AG04449 (cell line): ENCODE results near the gene MAP2K7.

Experiments
- CTCF ChIA-PET: fragments of 350-600 bp; formaldehyde crosslinking; extraction: SDS; loops from one replicate; lab custom pipeline; 2021; ENCODE audit warnings: antibody characterized with exemption; lab: Yijun Ruan, JAX
- POLR2A ChIA-PET: fragments of 400-600, 350-600 bp; formaldehyde crosslinking; extraction: SDS; loops from one replicate; lab custom pipeline; 2020; ENCODE audit warnings: antibody characterized with exemption, inconsistent platforms; lab: Yijun Ruan, JAX
- DNase-seq: peaks from one replicate; pipeline ENCODE4 v3.0.0-alpha.2; 2010; ENCODE audit warnings: low read depth, low spot score
- H3K4me3 ChIP-seq: 2 replicates; pipeline ENCODE4 v1.5.1; 2011; ENCODE audit warnings: low read depth, mild to moderate bottlenecking, control low read depth, low read length
- TF ChIP-seq, protein P1 (sequence below): IDR thresholded peaks from one replicate; pipeline ENCODE4 v1.5.1; 2011; ENCODE audit warnings: mild to moderate bottlenecking, moderate library complexity, low read length, control low read depth, inconsistent platforms; ENCODE audit not compliant: insufficient read depth; ENCODE audit errors: missing control alignments

MAP2K7 gene

DNA sequence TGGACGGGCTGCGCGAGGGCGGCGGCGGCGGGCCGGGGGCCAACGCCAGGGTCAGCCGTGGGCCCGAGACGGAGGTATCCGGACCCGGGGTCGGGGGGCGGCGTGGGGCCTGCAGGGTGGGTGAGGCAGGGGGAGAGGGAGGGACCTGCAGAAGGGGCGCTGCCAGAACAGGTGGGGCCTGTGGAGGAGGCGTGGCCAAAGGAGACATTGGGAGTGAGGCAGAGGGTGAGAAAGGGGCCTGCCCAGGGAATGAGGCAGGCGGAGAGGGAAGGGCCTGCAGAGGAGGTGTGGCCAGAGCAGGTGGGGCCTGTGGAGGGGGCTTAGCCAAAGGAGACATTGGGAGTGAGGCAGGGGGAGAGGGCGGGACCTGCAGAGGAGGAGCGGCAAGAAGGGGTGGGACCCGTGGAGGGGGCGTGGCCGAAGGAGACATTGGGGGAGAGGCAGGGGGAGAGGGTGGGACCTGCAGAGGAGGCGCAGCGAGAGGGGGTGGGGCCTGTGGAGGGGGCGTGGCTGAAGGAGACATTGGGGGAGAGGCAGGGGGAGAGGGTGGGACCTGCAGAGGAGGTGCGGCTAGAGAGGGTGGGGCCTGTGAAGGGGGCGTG lies 33.7 kb upstream of the MAP2K7 start:
- ChIA-PET CTCF (interaction anchor here (0.8 to 3.1 kb wide), 20 partner anchors 8 to 302 kb away, joined by 3 to 61 read pairs (median 8); partner anchors contain the start of genes LRRC8E, MAP2K7, SNAPC2 and TIMM44), POLR2A (interaction anchor here (0.5 to 1.7 kb wide), 2 partner anchors 51 to 73 kb away, joined by 3 to 6 read pairs; partner anchors contain the start of gene SNAPC2)
- no peak for DNase-seq
- TF ChIP-seq, protein P1, sequence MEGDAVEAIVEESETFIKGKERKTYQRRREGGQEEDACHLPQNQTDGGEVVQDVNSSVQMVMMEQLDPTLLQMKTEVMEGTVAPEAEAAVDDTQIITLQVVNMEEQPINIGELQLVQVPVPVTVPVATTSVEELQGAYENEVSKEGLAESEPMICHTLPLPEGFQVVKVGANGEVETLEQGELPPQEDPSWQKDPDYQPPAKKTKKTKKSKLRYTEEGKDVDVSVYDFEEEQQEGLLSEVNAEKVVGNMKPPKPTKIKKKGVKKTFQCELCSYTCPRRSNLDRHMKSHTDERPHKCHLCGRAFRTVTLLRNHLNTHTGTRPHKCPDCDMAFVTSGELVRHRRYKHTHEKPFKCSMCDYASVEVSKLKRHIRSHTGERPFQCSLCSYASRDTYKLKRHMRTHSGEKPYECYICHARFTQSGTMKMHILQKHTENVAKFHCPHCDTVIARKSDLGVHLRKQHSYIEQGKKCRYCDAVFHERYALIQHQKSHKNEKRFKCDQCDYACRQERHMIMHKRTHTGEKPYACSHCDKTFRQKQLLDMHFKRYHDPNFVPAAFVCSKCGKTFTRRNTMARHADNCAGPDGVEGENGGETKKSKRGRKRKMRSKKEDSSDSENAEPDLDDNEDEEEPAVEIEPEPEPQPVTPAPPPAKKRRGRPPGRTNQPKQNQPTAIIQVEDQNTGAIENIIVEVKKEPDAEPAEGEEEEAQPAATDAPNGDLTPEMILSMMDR: no peak
- H3K4me3 ChIP-seq: peak overlapping the region; percentile 50

DNA sequence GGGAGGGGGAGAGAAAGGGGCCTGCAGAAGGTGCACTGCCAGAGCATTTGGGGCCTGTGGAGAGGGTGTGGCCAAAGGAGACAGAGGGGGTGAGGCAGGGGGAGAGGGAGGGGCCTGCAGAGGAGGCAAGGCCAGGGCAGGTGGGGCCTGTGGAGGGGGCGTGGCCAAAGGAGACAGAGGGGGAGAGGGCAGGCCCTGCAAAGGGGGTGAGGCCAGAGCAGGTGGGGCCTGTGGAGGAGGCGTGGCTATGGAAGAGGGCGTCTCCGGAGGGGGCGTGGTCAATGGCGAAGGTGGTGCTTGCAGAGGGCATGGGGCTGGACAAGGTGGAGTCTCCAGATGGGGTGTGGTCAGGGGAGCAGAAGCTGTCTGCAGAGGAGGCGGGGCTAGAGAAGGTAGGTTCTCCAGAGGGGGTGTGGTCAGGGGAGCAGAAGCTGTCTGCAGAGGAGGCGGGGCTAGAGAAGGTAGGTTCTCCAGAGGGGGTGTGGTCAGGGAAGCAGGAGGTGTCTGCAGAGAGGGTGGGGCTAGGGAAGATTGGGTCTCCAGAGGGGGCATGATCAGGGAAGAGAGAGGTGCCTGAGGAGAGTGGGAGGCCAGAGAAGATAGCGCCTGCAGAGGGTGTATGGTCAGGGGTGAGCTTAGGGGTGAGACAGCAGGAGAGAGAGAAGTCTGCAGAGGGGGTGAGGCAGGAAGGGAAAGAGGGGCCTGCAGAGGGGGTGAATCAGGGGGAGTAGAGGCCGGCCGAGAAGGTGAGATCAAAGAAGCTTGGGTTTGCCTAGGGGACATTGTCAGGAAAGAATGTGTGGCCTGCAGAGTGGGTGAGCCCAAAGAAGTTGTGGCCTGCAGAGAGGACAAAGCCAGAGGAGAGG lies 32.9 kb upstream of the MAP2K7 start:
- H3K4me3 ChIP-seq: no peak overlapping the region

DNA sequence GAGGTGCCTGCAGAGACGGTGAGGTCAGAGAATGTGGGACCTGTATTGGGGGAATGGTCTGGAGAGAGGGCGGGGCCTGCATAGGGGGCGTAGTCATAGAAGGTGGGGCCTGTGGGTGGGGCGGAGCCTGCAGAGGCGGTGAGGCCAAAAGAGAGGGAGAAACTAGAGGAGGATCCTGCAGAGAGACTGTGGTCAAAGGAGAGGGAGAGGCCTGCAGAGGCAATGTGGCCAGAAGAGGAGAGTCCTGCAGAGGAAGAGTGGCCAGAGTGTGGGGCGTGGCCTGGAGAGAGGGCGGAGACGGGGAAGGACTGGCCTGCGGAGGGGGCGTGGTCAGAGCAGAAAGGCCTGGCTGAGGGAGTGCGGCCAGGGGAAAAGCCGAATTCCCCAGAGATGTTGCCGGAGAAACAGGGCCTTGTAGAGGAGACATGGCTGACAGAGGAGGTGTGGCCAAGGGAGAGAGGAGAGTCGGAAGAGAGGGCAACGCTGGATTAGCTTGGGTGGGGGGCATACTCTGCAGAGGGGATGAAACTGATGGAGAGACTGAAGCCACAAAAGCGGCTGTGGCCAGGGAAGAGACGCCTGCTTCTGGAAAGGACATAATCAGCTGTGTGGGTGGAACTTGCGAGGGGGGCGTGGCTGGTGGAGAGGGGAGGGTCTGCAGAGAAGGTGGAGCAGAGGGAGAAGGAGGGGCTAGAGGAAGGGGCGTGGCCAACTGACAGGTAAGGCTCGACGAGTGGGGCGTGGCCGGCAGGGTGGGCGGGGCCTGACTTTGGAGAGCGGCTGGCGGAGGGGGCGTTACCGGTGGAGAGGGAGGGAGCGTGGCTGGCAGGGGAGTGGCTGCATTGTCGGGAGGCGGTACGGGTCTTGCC lies 32.0 kb upstream of the MAP2K7 start:
- ChIA-PET CTCF (interaction anchor here (0.5 to 1.6 kb wide), 3 partner anchors 14 to 53 kb away, joined by 3 read pairs; no protein-coding TSS in a partner anchor), POLR2A (no interaction called here)

More for the DNA sequence above, 32.9 kb upstream of the MAP2K7 start:
- POLR2A ChIA-PET: no interaction called here
- TF ChIP-seq, protein P1: no peak
- CTCF ChIA-PET: interaction anchor here (1.6 kb wide), 1 partner anchor 13 kb away, joined by 3 read pairs; no protein-coding TSS in a partner anchor
- no peak for DNase-seq

DNA sequence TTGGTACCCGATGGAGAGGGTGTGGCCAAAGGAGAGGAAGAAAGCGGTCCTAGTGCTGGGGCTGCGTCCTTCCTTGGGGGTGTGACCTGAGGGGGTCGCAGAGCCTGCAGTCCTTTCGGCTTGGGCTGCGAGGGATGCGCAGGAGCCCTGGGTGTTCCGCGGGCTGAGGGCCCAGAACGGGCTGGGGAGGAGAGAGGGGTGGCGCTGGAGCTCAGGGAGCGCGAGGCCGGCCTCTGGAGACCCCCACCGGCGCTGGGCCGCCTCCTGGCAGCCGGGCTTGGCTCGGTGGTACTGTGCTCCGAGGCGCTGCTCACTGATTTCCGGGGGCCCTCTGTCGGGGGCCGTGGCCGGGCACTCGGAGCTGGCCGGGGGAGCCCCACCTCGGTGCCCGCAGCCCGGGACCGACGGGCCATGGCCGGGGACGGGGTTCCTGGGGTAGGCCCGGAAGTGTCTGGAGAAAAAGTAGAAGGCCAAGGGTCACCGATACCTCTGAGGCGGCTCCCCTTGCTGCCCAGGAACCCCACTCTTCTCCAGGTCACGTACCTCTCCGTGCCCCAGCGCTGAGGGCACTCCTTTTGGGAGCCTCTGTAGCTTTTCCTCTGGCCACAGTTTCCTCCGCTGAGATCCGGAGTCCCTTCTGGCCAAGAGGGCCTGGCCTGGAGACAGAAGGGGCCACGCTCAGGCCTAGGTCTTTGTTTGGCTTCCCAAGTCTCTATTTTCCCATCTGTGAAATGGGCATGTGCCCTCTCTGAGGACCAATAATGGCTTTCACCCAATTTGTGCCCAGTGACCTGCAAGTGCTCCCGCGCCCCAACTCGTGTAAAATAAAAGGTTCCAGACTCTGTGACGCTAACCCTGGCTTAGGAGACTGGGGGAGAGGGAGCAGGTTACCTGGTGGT lies 31.1 kb upstream of the MAP2K7 start:
- H3K4me3 ChIP-seq: peak overlapping the region; percentile 23
- TF ChIP-seq, protein P1: no peak
- ChIA-PET POLR2A (no interaction called here), CTCF (interaction anchor here (0.5 to 1.6 kb wide), 5 partner anchors 15 to 52 kb away, joined by 3 read pairs; no protein-coding TSS in a partner anchor)
- DNase-seq: no peak

More for the DNA sequence above, 32.0 kb upstream of the MAP2K7 start:
- TF ChIP-seq, protein P1: no peak
- DNase-seq: peak; percentile 40
- peak overlapping the region; percentile 52 for H3K4me3 ChIP-seq

DNA sequence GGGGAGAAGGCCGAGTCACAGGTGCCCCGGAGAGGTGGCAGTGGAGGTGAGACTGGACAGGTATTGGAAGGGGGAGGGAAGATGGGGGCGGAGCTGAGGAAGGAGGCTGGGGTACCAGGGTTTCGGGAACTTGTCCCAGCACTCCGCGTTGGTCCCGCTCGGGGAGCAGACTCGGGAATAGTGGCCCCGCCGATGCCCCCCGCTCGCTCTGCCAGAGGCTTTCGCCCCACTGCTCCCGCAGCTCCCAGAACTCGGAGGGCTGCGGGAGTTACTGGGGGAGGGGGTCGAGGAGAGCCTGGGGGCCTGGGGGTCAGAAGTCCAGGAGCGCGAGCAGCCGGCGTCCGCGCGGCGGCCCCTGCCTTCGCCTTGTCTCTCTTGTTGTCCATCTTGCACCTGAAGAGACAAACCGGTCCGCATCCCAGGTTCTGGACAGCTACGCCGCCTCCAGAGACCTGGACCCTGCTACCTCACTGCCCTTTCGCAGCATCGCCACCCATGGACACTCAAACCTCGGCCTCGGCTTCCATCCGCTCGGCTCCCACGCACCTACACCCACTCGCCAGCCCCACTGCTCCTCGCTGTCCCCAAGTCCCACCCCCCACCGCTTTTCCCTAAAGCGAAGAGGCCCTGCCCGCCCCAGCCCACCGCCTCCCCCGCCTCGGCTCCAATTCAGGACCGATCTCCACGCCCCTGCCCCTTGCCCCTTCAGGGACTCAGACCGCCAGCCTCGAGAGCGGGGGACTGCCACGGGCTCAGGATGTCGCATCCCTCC lies 30.2 kb upstream of the MAP2K7 start:
- no peak for DNase-seq
- TF ChIP-seq, protein P1: no peak
- CTCF ChIA-PET: interaction anchor here (1.1 kb wide), 2 partner anchors 19 to 28 kb away, joined by 3 read pairs; no protein-coding TSS in a partner anchor
- H3K4me3 ChIP-seq: no peak overlapping the region
- POLR2A ChIA-PET: no interaction called here
